Liver (tissue), 9 donors: ENCODE measurements around the gene ODAD3. TPM values are rescaled to one million over a fixed set of nuclear protein-coding genes. Genes with fewer than 3 reads are reported as not detected.

Source experiments
- DNase-seq: peaks from one replicate; pipeline ENCODE4 v3.0.0-alpha.2; 2017; ENCODE audit warnings: low spot score
- H3K27ac ChIP-seq, 2 donors: one replicate each; pipeline ENCODE4 v1.7.0; 2013; ENCODE audit warnings: inconsistent platforms in 2 of 2, low read length in 2 of 2, control low read depth in 1 of 2, low read depth in 1 of 2, mild to moderate bottlenecking in 1 of 2
- H3K27me3 ChIP-seq, 4 donors: one replicate each; pipeline versions ENCODE4 v1.6.1 to v1.7.0; 2013; ENCODE audit warnings: low read length in 3 of 4, inconsistent platforms in 1 of 4, mild to moderate bottlenecking in 1 of 4, moderate library complexity in 1 of 4; ENCODE audit not compliant: control insufficient read depth in 4 of 4, insufficient read depth in 4 of 4
- H3K36me3 ChIP-seq, 4 donors: one replicate each; pipeline versions ENCODE4 v1.6.1 to v1.7.0; 2013; ENCODE audit warnings: low read length in 3 of 4, mild to moderate bottlenecking in 3 of 4, low read depth in 1 of 4, moderate library complexity in 1 of 4; ENCODE audit not compliant: control insufficient read depth in 4 of 4, insufficient read depth in 3 of 4
- H3K4me1 ChIP-seq, 4 donors: one replicate each; pipeline versions ENCODE4 v1.6.1 to v1.7.0; 2013; ENCODE audit warnings: low read length in 3 of 4, mild to moderate bottlenecking in 3 of 4, moderate library complexity in 1 of 4; ENCODE audit not compliant: control insufficient read depth in 4 of 4, insufficient read depth in 4 of 4
- H3K4me3 ChIP-seq, 3 donors: one replicate each; pipeline versions ENCODE4 v1.6.1 to v1.7.0; 2013; ENCODE audit warnings: low read length in 3 of 3, control low read depth in 1 of 3, low read depth in 1 of 3, mild to moderate bottlenecking in 1 of 3
- H3K9ac ChIP-seq, 2 donors: one replicate each; pipeline ENCODE4 v1.7.0; 2013; ENCODE audit warnings: low read length in 2 of 2, mild to moderate bottlenecking in 2 of 2, moderate library complexity in 2 of 2, control low read depth in 1 of 2, low read depth in 1 of 2
- H3K9me3 ChIP-seq, 4 donors: one replicate each; pipeline versions ENCODE4 v1.6.1 to v1.7.0; 2013; ENCODE audit warnings: low read length in 3 of 4; ENCODE audit not compliant: control insufficient read depth in 4 of 4
- EGR1 ChIP-seq, 2 donors: IDR thresholded peaks; 2 replicates each; pipeline ENCODE4 v1.6.1; 2016 to 2018; ENCODE audit warnings: antibody characterized with exemption in 2 of 2, low read depth in 2 of 2
- FOXA1 ChIP-seq: IDR thresholded peaks from 2 replicates; pipeline ENCODE4 v1.6.1; 2016; ENCODE audit warnings: antibody characterized with exemption
- FOXA2 ChIP-seq: IDR thresholded peaks from 2 replicates; pipeline ENCODE4 v1.6.1; 2016; ENCODE audit warnings: antibody characterized with exemption
- GABPA ChIP-seq, 2 donors: IDR thresholded peaks in 1 of 2; conservative IDR thresholded peaks in 1 of 2; 2 replicates each; pipeline ENCODE4 v1.6.1; 2016; ENCODE audit warnings: antibody characterized with exemption in 2 of 2, mild to moderate bottlenecking in 1 of 2, moderate library complexity in 1 of 2
- HNF4A ChIP-seq, 2 donors: conservative IDR thresholded peaks; 2 replicates each; pipeline ENCODE4 v1.6.1; 2016; ENCODE audit warnings: antibody characterized with exemption in 2 of 2, mild to moderate bottlenecking in 2 of 2
- HNF4G ChIP-seq: IDR thresholded peaks from 2 replicates; pipeline ENCODE4 v1.6.1; 2016; ENCODE audit warnings: antibody characterized with exemption
- JUND ChIP-seq, 2 donors: IDR thresholded peaks; 2 replicates each; pipeline ENCODE4 v1.6.1; 2016; ENCODE audit warnings: antibody characterized with exemption in 2 of 2
- NR2F2 ChIP-seq: IDR thresholded peaks from 2 replicates; pipeline ENCODE4 v1.6.1; 2016; ENCODE audit warnings: antibody characterized with exemption
- RAD21 ChIP-seq, 2 donors: IDR thresholded peaks; 2 replicates each; pipeline ENCODE4 v1.6.1; 2016; ENCODE audit warnings: antibody characterized with exemption in 2 of 2, mild to moderate bottlenecking in 2 of 2
- REST ChIP-seq: IDR thresholded peaks from 2 replicates; pipeline ENCODE4 v1.6.1; 2016; ENCODE audit warnings: antibody characterized with exemption, mild to moderate bottlenecking
- RXRA ChIP-seq, 2 donors: IDR thresholded peaks; 2 replicates each; pipeline ENCODE4 v1.6.1; 2017 to 2018; ENCODE audit warnings: antibody characterized with exemption in 2 of 2, mild to moderate bottlenecking in 1 of 2
- SP1 ChIP-seq: IDR thresholded peaks from 2 replicates; pipeline ENCODE4 v1.6.1; 2018; ENCODE audit warnings: antibody characterized with exemption, mild to moderate bottlenecking
- TAF1 ChIP-seq: conservative IDR thresholded peaks from 2 replicates; pipeline ENCODE4 v1.6.1; 2016; ENCODE audit warnings: antibody characterized with exemption, mild to moderate bottlenecking
- YY1 ChIP-seq: IDR thresholded peaks from 2 replicates; pipeline ENCODE4 v1.6.1; 2016; ENCODE audit warnings: antibody characterized with exemption, mild to moderate bottlenecking
- WGBS: extraction: QIAGEN DNeasy Blood & Tissue Kit; methylation state at CpG from one replicate; pipeline ENCODE4 v1.1.7; 2013; 5-methylcytosine and 5-hydroxymethylcytosine counted together
- polyA plus RNA-seq, 2 donors: library from polyadenylated mRNA; stranded (reverse) in 1 of 2; unstranded in 1 of 2; fragments of 200-250 nt in 1 of 2; fragments of >200 nt in 1 of 2; fragmentation: Nextera tagmentation in 1 of 2; extraction: Ambion mirVana in 1 of 2; gene quantifications; one replicate each; pipeline versions ENCODE4 v1.2.1 to v1.2.3, GENCODE V29; 2013 to 2015
- total RNA-seq, 2 donors: library from RNA; depleted of rRNA; stranded (reverse); fragments of >200 nt; gene quantifications; one replicate each; pipeline ENCODE4 v1.2.3, GENCODE V29; 2014
- TF ChIP-seq, protein P1 (sequence below): IDR thresholded peaks from 2 replicates; pipeline ENCODE4 v1.6.1; 2016; ENCODE audit warnings: antibody characterized with exemption
- TF ChIP-seq, protein P2 (sequence below): IDR thresholded peaks from 2 replicates; pipeline ENCODE4 v1.6.1; 2016; ENCODE audit warnings: antibody characterized with exemption
- TF ChIP-seq, protein P3 (sequence below): IDR thresholded peaks from 2 replicates; pipeline ENCODE4 v1.6.1; 2016; ENCODE audit warnings: antibody characterized with exemption
- TF ChIP-seq, protein P4 (sequence below): fragments of 150-350 bp; IDR thresholded peaks from 2 replicates; pipeline ENCODE4 v1.5.1; 2017; ENCODE audit warnings: improper control_type of control experiment, low read depth, low read length; ENCODE audit not compliant: missing input control
- donor health status: healthy.
- donor health status: healthy.
- donor health status: healthy.
- donor health status: healthy.
- donor health status: healthy.

The ODAD3 gene
- total and polyA plus RNA-seq, 4 donors: 0.08 to 0.46 (median 0.21) TPM; not detected in 1

- H3K4me1 ChIP-seq: peaks cover 4 to 34% (median 19%) of the 10 kb centered on the region in 4 donors
- TF ChIP-seq SP1: peak; percentile 94
- no peak for TF ChIP-seq JUND (IDR thresholded peaks at IDR 0.05)
- peak; percentile 29 for TF ChIP-seq TAF1
- peak in 1 of 2 donors; percentile 43 for TF ChIP-seq RXRA (IDR thresholded peaks at IDR 0.05)
- TF ChIP-seq, protein P1, sequence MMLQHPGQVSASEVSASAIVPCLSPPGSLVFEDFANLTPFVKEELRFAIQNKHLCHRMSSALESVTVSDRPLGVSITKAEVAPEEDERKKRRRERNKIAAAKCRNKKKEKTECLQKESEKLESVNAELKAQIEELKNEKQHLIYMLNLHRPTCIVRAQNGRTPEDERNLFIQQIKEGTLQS: no peak
- TF ChIP-seq REST: no peak
- no peak for TF ChIP-seq HNF4A (conservative IDR thresholded peaks at IDR 0.05)
- no peak for TF ChIP-seq FOXA1
- no peak for TF ChIP-seq EGR1 (IDR thresholded peaks at IDR 0.05; ENCODE audit: low read depth in 2 of 2)
- TF ChIP-seq, protein P2, sequence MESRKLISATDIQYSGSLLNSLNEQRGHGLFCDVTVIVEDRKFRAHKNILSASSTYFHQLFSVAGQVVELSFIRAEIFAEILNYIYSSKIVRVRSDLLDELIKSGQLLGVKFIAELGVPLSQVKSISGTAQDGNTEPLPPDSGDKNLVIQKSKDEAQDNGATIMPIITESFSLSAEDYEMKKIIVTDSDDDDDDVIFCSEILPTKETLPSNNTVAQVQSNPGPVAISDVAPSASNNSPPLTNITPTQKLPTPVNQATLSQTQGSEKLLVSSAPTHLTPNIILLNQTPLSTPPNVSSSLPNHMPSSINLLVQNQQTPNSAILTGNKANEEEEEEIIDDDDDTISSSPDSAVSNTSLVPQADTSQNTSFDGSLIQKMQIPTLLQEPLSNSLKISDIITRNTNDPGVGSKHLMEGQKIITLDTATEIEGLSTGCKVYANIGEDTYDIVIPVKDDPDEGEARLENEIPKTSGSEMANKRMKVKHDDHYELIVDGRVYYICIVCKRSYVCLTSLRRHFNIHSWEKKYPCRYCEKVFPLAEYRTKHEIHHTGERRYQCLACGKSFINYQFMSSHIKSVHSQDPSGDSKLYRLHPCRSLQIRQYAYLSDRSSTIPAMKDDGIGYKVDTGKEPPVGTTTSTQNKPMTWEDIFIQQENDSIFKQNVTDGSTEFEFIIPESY: peak; percentile 32
- no peak for TF ChIP-seq RAD21 (IDR thresholded peaks at IDR 0.05)
- TF ChIP-seq YY1: peak; percentile 92
- TF ChIP-seq, protein P3, sequence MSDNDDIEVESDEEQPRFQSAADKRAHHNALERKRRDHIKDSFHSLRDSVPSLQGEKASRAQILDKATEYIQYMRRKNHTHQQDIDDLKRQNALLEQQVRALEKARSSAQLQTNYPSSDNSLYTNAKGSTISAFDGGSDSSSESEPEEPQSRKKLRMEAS: no peak
- TF ChIP-seq NR2F2: no peak
- TF ChIP-seq HNF4G: no peak
- no peak for TF ChIP-seq FOXA2
- TF ChIP-seq, protein P4, sequence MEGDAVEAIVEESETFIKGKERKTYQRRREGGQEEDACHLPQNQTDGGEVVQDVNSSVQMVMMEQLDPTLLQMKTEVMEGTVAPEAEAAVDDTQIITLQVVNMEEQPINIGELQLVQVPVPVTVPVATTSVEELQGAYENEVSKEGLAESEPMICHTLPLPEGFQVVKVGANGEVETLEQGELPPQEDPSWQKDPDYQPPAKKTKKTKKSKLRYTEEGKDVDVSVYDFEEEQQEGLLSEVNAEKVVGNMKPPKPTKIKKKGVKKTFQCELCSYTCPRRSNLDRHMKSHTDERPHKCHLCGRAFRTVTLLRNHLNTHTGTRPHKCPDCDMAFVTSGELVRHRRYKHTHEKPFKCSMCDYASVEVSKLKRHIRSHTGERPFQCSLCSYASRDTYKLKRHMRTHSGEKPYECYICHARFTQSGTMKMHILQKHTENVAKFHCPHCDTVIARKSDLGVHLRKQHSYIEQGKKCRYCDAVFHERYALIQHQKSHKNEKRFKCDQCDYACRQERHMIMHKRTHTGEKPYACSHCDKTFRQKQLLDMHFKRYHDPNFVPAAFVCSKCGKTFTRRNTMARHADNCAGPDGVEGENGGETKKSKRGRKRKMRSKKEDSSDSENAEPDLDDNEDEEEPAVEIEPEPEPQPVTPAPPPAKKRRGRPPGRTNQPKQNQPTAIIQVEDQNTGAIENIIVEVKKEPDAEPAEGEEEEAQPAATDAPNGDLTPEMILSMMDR: no peak
- TF ChIP-seq GABPA (IDR thresholded peaks at IDR 0.05 in 1 of 2, conservative IDR thresholded peaks at IDR 0.05 in 1 of 2): peak; percentile 42 to 83
Measured at GRCh38 chr19:11374433-11375142, 60.3 kb downstream of the ODAD3 start, which contains the start of gene SWSAP1. Gene SWSAP1, plus strand, starts transcription at chr19:11374666. Its CDS starts 15 bp downstream, at chr19:11374681.

More at GRCh38 chr19:11374433-11375142, 60.3 kb downstream of the ODAD3 start, which contains the start of gene SWSAP1:
- Histone ChIP-seq H3K9ac (peak within 1 kb of the TSS; percentile 86 to 90), H3K4me3 (peak within 1 kb of the TSS; percentile 59 to 84 (median 79)), H3K27ac (peak within 1 kb of the TSS; percentile 97 to 98), H3K36me3 (peaks cover 0 to 6% (median under 1%) of the 10 kb centered on the region in 4 donors), H3K9me3 (no peaks in the 10 kb centered on the region), H3K27me3 (no peaks in the 10 kb centered on the region)
- DNase-seq: peak; percentile 97
- WGBS: under 1% methylated on average over 44 of the region's 44 CpGs
